Measurements from ENCODE around the gene FSTL5.
"Not testable (repeated sequence)": the region's sequence is repeated elsewhere in the genome, so short reads cannot be mapped to it uniquely, and the experiment has no call there.

FSTL5 gene

GRCh38 chr4:162163892-162164759 lies at the start of gene FSTL5:
TSS of gene FSTL5 (minus strand) at chr4:162164000. CDS start at chr4:162111396, 52,604 bp downstream.
- peak; percentile 11 for DNase-seq (ENCODE audit: low spot score)

DNA sequence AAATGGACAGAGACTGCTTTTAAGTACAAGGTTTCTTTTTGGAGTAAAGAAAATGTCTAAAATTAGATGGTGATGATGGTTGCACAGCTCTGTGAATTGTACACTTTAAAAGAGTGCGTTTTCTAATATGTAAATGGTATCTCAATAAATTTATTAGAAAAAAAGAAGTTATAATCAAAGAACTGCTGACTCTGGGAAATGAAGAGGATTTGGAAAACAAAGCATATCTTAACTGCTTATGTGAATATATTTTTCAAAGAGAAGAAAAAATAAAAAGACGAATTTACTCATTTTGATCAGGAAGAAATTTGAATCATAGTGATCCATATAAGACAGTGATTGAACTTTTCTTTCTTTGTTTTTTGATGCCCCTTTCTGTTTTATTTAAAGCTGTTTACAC lies 45.9 kb upstream of the FSTL5 start:
- DNase-seq (ENCODE audit: low spot score), result no peak

GRCh38 chr4:162203478-162203877 lies 39.7 kb upstream of the FSTL5 start:
- DNase-seq (ENCODE audit: low spot score), result not testable (repeated sequence)

- DNase-seq (ENCODE audit: low spot score), result no peak
These were observed 37.9 kb upstream of the FSTL5 start for GRCh38 chr4:162201673-162202072.

DNA sequence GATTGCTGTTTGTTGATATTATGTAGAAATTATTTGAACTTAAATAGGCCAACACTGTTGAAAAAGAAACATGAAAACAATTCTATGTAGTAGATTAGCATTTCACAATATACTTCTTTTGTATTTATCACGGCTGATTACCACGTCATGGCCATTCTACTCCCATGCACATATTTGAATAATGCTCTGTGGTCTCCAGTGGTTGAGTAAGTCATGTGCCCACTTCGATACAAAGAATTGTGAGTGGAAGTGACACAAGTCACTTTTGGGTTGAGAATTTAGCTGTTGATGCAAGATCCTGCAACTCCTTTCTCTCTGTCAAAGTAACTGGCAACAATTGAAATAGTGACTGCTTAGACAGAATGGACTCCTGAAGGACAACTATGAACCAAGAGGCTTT lies 6.7 kb upstream of the FSTL5 start:
- no peak for DNase-seq (ENCODE audit: low spot score)

DNA sequence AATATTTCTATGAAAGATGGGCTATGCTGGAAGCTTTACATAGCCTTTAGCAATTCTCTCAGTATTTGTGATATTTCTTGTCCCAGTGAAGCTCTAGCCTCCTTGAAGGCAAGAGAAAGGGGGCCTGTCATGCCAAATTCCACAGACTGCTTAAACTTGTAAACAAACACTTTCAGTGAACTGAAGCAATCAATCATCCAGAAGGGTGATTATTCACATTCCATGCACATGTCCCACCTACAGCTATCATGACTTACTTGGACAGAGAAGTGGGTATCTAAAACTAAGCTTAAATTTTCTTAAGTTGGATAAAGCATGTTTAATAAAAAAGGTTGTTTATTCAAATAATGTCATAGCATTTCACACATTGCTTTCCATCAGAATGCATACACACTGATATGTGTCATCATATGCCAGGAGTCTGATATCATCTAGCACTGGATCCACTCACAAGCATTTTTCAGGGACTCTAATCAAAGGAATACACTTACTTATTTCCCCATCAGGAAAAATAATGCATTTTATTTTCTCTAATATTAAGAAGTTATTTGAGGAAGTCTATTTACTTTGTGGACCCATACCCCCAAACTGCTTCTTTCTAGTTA lies 1.2 kb upstream of the FSTL5 start:
- no peak for DNase-seq (ENCODE audit: low spot score)

GRCh38 chr4:162162672-162163071 lies 1.1 kb downstream of the FSTL5 start:
- DNase-seq (ENCODE audit: low spot score), result no peak

DNA sequence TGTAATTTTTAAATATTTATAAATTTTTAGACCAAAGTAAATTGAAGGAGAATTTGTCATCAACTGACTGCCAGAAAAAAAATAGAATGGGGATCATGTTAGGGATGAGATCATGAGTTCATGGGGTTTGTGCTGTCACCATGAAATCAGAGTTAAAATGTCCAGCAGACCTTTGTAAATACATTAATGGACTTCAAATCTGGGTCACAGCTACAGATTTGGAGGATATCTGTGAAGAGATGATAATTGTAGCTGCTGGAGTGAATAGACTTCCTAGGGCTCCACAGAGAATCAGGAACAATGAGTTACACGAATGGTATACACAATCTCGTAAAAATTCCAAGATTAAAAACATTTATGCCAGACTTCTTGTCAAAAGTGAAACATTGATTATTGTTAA lies 6.6 kb downstream of the FSTL5 start:
- DNase-seq (ENCODE audit: low spot score), result no peak

- no peak for DNase-seq (ENCODE audit: low spot score)
These were observed 8.8 kb downstream of the FSTL5 start for GRCh38 chr4:162154862-162155540.

DNA sequence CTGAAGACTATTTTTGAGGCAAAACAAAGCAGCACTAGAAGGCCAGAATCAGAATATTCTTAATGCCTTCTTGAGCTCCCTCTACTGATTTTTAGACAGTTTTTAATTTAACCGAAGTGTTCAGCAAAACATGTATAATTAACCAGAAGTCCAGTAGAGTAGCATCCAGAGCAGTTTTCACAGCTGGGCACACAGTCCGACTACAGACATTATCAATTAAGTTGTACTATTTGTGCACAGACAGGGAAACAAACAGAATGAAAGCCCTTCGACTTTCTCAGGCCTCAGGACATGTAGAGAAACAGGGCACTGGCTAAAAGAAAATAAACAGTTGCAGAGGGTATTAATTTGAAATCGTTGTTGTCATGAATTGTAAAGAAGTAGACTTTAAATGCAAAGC lies 11.9 kb downstream of the FSTL5 start:
- no peak for DNase-seq (ENCODE audit: low spot score)

GRCh38 chr4:162151386-162151785 lies 12.4 kb downstream of the FSTL5 start:
- DNase-seq (ENCODE audit: low spot score), result no peak

- no peak for DNase-seq (ENCODE audit: low spot score)
These were observed 14.2 kb downstream of the FSTL5 start for GRCh38 chr4:162149644-162150043.

- DNase-seq (ENCODE audit: low spot score), result no peak
These were observed 23.6 kb downstream of the FSTL5 start for GRCh38 chr4:162140051-162140683.

- no peak for DNase-seq (ENCODE audit: low spot score)
These were observed 24.4 kb downstream of the FSTL5 start for GRCh38 chr4:162139412-162139811.

DNA sequence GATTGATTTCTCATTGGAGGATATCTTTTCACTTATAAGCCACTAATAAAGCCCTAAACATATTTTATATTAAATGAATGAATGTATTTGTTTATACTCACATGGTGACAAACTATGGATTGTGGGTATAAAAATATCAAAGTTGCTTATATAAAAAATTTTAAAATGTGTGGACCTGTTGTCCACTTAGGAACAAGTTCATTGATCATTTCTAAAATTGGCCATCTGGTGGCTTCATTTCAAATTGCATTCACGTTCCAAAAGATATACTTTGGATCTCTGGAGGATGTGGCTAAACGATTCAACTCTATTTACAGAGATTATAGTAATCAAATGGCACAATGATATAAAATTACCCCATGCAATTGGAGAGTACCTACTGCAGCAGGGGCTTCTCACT lies 32.5 kb downstream of the FSTL5 start:
- peak; percentile 2 for DNase-seq (ENCODE audit: low spot score)

- DNase-seq (ENCODE audit: low spot score), result no peak
These were observed 37.1 kb downstream of the FSTL5 start for GRCh38 chr4:162126729-162127128.

GRCh38 chr4:162117051-162117450 lies 46.7 kb downstream of the FSTL5 start:
- DNase-seq (ENCODE audit: low spot score), result no peak

GRCh38 chr4:162116095-162116779 lies 47.6 kb downstream of the FSTL5 start:
- no peak for DNase-seq (ENCODE audit: low spot score)

GRCh38 chr4:162115333-162115732 lies 48.5 kb downstream of the FSTL5 start:
- DNase-seq (ENCODE audit: low spot score), result no peak

- no peak for DNase-seq (ENCODE audit: low spot score)
These were observed 52.7 kb downstream of the FSTL5 start for GRCh38 chr4:162111078-162111477.

DNA sequence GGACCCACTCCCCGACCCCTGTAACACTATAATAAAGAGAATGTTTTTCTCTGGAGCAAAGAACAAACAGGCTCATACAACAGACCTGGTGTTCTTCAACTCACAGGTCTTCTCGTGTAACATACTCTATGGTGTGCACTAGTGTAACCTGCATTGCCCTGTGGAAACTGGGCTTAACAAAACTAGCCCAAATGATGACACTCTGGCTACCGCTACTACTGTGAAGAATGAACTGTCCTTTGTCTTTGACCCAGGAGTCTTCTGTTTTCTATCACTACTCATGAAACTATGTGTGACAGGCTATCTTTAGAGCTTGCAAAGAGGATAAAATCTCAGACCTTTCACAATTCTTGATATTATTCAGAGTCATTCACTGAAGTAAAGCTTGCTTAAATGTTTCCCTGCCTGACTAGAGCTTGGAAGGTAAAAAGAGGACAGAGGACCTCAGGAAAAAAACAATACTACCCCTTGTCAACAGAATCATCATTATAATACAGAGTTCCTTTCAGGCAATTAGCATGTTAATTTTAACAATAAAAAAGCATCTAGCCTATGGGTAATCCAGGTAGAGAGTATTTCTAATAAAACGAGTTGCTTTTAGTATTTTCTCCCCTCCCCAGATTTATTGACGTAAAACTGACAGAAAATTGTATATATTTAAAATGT lies 59.2 kb downstream of the FSTL5 start:
- DNase-seq (ENCODE audit: low spot score), result no peak

Data from RKO (cell line).